ENCODE data around the gene WAPL.
A peak's percentile ranks its signal among the peaks of the same experiment; 100 is the strongest.

Gene WAPL

DNA sequence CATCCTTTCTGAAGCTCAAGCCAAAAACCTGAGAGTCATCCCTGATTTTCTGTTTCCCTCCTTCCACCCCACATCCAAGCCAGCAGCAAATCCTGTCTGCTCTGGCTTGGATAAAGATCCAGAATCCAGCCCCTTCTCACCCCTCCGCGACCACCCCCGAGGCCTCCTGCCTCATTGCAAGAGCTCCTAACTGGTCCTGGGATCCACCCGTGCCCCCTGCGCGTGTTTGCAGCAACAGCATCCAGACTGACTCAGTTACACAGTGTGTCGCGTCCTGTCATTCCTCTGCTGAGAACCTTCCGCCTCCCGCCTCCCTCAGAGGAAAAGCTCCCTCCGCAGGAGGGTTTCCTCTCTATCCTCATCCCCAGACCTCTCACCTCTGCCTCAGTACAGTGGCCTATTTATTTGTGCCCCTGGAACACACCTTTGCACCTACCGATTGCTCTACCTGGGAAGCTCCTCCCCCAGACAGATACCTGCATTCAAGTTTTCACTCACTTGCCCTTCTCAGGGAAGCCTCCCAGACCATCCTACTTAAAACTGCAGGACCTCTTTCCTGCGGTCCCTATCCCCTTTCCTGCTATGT is 133.4 kb downstream of the WAPL start:
- DNase-seq, result no peak

DNA sequence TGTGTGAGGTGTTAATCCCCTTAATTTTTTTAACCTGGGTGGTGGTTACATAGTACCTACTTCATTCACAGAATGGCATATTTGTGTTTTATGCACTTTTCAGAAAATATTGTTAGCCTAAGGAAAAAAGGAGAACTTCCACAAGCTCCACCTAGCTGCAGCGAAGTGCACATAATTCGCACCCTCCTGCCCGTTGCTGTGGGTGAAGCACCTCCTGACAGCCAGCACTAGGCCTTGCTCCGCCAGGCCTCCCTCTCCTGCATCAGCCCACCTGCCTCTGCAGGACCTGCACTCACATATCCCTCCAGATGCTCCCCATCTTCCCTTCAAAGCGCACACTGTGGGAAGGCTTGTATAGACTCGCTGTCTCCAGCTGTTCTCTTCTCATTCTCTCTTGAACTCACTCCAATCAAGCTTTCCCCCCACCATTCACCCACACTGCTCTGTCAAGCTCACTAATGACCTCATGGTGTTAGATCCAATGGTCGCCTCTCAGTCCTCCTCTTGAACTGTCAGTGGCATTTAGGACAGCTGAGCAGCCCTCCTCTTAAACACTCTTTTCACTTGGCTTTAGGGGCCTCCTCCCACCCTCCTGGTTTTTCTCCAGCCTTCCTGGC is 134.3 kb downstream of the WAPL start:
- peak; percentile 79 for DNase-seq

DNA sequence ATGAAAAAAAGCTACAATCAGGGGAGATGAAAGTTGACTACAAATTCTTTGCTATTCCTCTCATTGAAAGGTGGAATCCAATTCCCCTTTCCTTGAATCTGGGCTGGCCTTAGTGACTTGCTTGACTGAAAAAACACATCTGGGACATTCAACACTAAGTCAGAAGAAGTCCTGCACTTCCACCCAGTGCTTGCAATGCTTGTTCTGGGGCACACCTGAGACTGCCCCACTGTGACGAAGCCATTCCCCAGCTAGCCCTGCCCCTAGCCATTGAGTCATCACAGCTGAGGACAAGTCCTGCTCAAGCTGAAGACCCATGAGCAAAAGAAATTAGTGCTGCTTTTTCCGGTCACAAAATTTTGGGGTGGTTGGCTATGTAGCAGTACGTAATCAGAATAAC is 135.8 kb downstream of the WAPL start:
- DNase-seq, result no peak
